ENCODE measurements around the gene PLCB4.

DNA sequence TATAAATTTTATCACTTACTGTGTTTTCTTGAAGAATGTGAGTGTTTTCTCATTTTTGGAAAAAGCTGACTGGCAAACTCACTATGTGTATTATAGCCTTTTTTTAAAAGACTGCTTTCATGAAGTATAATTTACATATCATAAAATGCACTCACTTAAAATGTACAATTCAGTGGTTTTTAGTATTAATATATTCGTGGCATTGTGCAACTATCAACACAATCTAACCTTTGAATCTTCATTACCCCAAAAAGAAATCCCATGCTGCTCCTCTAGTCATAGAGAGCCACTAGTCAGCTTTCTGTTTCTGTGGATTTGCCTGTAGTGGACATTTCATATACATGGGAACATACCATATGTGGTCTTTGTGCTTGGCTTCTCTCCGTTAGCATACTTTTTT lies 143.8 kb downstream of the PLCB4 start:
- TF ChIP-seq CTCF (IDR thresholded peaks at IDR 0.05): no peak
- no peak for TF ChIP-seq POLR2A (IDR thresholded peaks at IDR 0.05)

Data from lower leg skin (tissue), 3 donors.